Endothelial cell of umbilical vein (primary cell): ENCODE results near the gene TRAPPC2L.

Experiments used
- POLR2A ChIP-seq: IDR thresholded peaks from 2 replicates; pipeline ENCODE4 v1.6.1; 2012; ENCODE audit warnings: low read depth, mild to moderate bottlenecking, control low read depth, low read length
- TF ChIP-seq, protein P1 (sequence below), 2 donors: IDR thresholded peaks; 1 replicate in 1 of 2; 2 replicates in 1 of 2; pipeline ENCODE4 v1.5.1; 2011; ENCODE audit warnings: low read length in 2 of 2, mild to moderate bottlenecking in 2 of 2, moderate library complexity in 2 of 2, control low read depth in 1 of 2, inconsistent platforms in 1 of 2, low read depth in 1 of 2; ENCODE audit not compliant: insufficient read depth in 1 of 2; ENCODE audit errors: extremely low read depth in 1 of 2
- TF ChIP-seq, protein P2 (sequence below): IDR thresholded peaks from 2 replicates; pipeline ENCODE4 v1.6.1; 2011; ENCODE audit not compliant: insufficient read depth, insufficient read length

DNA sequence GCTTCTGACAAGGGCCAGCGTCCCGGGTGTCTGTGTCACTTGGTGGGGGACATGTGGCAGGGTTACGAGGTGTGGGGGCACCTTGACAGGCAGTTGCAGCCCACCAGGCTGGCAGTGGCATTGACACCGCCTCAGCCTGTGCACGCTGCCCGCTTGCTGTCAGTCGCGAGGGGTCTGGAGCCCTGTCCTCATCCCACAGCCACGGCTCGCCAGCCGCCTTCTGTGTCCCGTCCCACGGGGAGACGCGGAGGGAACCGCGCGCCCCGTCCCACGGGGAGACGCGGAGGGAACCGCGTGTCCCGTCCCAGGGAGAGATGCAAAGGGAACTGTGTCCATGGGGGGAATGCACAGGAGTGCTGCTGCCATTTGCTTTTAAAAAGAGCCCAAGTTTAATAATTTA is 6.0 kb downstream of the TRAPPC2L start:
- TF ChIP-seq POLR2A = no peak
- TF ChIP-seq, protein P1, sequence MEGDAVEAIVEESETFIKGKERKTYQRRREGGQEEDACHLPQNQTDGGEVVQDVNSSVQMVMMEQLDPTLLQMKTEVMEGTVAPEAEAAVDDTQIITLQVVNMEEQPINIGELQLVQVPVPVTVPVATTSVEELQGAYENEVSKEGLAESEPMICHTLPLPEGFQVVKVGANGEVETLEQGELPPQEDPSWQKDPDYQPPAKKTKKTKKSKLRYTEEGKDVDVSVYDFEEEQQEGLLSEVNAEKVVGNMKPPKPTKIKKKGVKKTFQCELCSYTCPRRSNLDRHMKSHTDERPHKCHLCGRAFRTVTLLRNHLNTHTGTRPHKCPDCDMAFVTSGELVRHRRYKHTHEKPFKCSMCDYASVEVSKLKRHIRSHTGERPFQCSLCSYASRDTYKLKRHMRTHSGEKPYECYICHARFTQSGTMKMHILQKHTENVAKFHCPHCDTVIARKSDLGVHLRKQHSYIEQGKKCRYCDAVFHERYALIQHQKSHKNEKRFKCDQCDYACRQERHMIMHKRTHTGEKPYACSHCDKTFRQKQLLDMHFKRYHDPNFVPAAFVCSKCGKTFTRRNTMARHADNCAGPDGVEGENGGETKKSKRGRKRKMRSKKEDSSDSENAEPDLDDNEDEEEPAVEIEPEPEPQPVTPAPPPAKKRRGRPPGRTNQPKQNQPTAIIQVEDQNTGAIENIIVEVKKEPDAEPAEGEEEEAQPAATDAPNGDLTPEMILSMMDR (IDR thresholded peaks at IDR 0.05; ENCODE audit: extremely low read depth in 1 of 2, insufficient read depth in 1 of 2, low read depth in 1 of 2, low read length in 2 of 2) = no peak
- TF ChIP-seq, protein P2, sequence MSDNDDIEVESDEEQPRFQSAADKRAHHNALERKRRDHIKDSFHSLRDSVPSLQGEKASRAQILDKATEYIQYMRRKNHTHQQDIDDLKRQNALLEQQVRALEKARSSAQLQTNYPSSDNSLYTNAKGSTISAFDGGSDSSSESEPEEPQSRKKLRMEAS = no peak
